Fibroblast of skin of scalp (primary cell): Measurements from ENCODE around the gene RAI1.

Experiments used
- DNase-seq: peaks from one replicate; pipeline ENCODE4 v3.0.0-alpha.2; 2013

Gene RAI1

GRCh38 chr17:17787568-17787967 is 106.3 kb downstream of the RAI1 start:
- no peak for DNase-seq

GRCh38 chr17:17788967-17789366 is 107.7 kb downstream of the RAI1 start:
- DNase-seq = no peak

GRCh38 chr17:17789410-17789809 is 108.2 kb downstream of the RAI1 start:
- DNase-seq = no peak

- DNase-seq = no peak
Measured at GRCh38 chr17:17789828-17790636, 108.8 kb downstream of the RAI1 start.

- no peak for DNase-seq
Measured at GRCh38 chr17:17790637-17791464, 109.6 kb downstream of the RAI1 start.

GRCh38 chr17:17792037-17792550 is 110.8 kb downstream of the RAI1 start:
- DNase-seq = no peak

- peak; percentile 62 for DNase-seq
Measured at GRCh38 chr17:17792551-17793377, 111.5 kb downstream of the RAI1 start.

- no peak for DNase-seq
Measured at GRCh38 chr17:17793378-17794214, 112.3 kb downstream of the RAI1 start.

- no peak for DNase-seq
Measured at GRCh38 chr17:17794382-17794781, 113.1 kb downstream of the RAI1 start.

- no peak for DNase-seq
Measured at GRCh38 chr17:17795296-17795695, 114.0 kb downstream of the RAI1 start.

GRCh38 chr17:17795946-17796786 is 114.9 kb downstream of the RAI1 start:
- no peak for DNase-seq

GRCh38 chr17:17796787-17797061 is 115.5 kb downstream of the RAI1 start:
- DNase-seq = no peak

- DNase-seq = no peak
Measured at GRCh38 chr17:17797119-17797809, 116.0 kb downstream of the RAI1 start.

GRCh38 chr17:17798010-17798556 is 116.8 kb downstream of the RAI1 start:
- DNase-seq = no peak

GRCh38 chr17:17798573-17799255 is 117.5 kb downstream of the RAI1 start:
- DNase-seq = no peak

GRCh38 chr17:17800504-17801021 is 119.3 kb downstream of the RAI1 start:
- no peak for DNase-seq

- DNase-seq = no peak
Measured at GRCh38 chr17:17801800-17802481, 120.7 kb downstream of the RAI1 start.

- DNase-seq = no peak
Measured at GRCh38 chr17:17804007-17804406, 122.7 kb downstream of the RAI1 start.

GRCh38 chr17:17805575-17805974 is 124.3 kb downstream of the RAI1 start:
- DNase-seq = no peak
